Adrenal gland (tissue), 12 donors: ENCODE results near the gene TMIGD2. TPM values are rescaled to one million over a fixed set of nuclear protein-coding genes. Genes with fewer than 3 reads are reported as not detected.

ENCODE experiments used
- DNase-seq, 7 donors: peaks; one replicate each; pipeline ENCODE4 v3.0.0-alpha.2; 2019 to 2020
- H3K27ac ChIP-seq, 5 donors: fragments of 200-600 bp; sonication (generic) in 4 of 5; 1 replicate in 3 of 5; 2 replicates in 2 of 5; pipeline versions ENCODE4 v1.5.1 to v1.8.0; 2016 to 2020; ENCODE audit warnings: mild to moderate bottlenecking in 1 of 5
- H3K27me3 ChIP-seq: fragments of 200-600 bp; 2 replicates; pipeline ENCODE4 v1.8.0; 2021
- H3K36me3 ChIP-seq, 2 donors: fragments of 200-600 bp; replicated peaks in 1 of 2; 1 replicate in 1 of 2; 2 replicates in 1 of 2; pipeline versions ENCODE4 v1.5.1 to v1.8.0; 2018 to 2022
- H3K4me1 ChIP-seq, 2 donors: fragments of 200-600 bp; replicated peaks in 1 of 2; 1 replicate in 1 of 2; 2 replicates in 1 of 2; pipeline versions ENCODE4 v1.5.1 to v1.8.0; 2018 to 2021
- H3K4me3 ChIP-seq, 4 donors: fragments of 200-600 bp; sonication (generic) in 3 of 4; one replicate each; pipeline ENCODE4 v1.5.1; 2016 to 2018
- H3K9me3 ChIP-seq, 3 donors: fragments of 200-600 bp; sonication (generic) in 1 of 3; replicated peaks in 1 of 3; 1 replicate in 2 of 3; 2 replicates in 1 of 3; pipeline versions ENCODE4 v1.5.1 to v1.8.0; 2016 to 2021
- POLR2A ChIP-seq, 2 donors: fragments of 450-650 bp; IDR thresholded peaks; one replicate each; pipeline ENCODE4 v1.6.1; 2017; ENCODE audit warnings: antibody characterized with exemption in 2 of 2, mild to moderate bottlenecking in 2 of 2, moderate library complexity in 1 of 2
- WGBS, 4 donors: extraction: QIAGEN DNeasy Blood & Tissue Kit in 2 of 4; methylation state at CpG; one replicate each; pipeline versions ENCODE4 v1.1.5 to v1.1.7; 2013 to 2017; 5-methylcytosine and 5-hydroxymethylcytosine counted together
- intact Hi-C, 2 donors: fragments of 100-400 bp; cut with DNase I; formaldehyde crosslinking; loops; one replicate each; pipeline versions ENCODE4 v1.14.1 to v1.15.0; 2022 to 2023
- polyA plus RNA-seq, 3 donors: library from polyadenylated mRNA; stranded (reverse); fragments of 200-250 nt in 2 of 3; fragments of 350-450 nt in 1 of 3; fragmentation: Illumina TruSeq in 1 of 3; extraction: RNeasy Lipid Tissue Mini Kit (QIAGEN cat#74804) in 1 of 3; gene quantifications; one replicate each; pipeline ENCODE4 v1.2.3, GENCODE V29; 2013 to 2014
- total RNA-seq, 9 donors: library from RNA; depleted of rRNA in 4 of 9; stranded (reverse); fragments of >200 nt in 4 of 9; fragments of 120-200 nt in 1 of 9; fragmentation: NEBNext Ultra II Directional in 1 of 9; extraction: Animal tissue kit (Norgen Biotek cat#: 25700) in 1 of 9; gene quantifications; one replicate each; pipeline versions ENCODE4 v1.1.0 to v1.2.4, GENCODE V29; 2013 to 2023
- TF ChIP-seq, protein P1 (sequence below), 6 experiments: fragments of 450-650 bp in 4 of 6; fragments of 200-600 bp in 2 of 6; sonication (generic) in 1 of 6; IDR thresholded peaks; 1 replicate in 5 of 6; 2 replicates in 1 of 6; pipeline versions ENCODE4 v1.5.1 to v1.8.0; 2016 to 2021; ENCODE audit warnings: antibody characterized with exemption in 6 of 6, mild to moderate bottlenecking in 2 of 6, moderate library complexity in 1 of 6
- donor health status: healthy with polysubstance abuse.
- donor health status: Bipolar disorder and iron deficiency.
- donor health status: DM: yes; HTN: yes; CAD: no.
- donor health status: DM: no; HTN: no; CAD: no.
- donor health status: DM: no; HTN: no; CAD: no.
- donor health status: DM: yes; HTN: yes; CAD: no.

TMIGD2 gene
- total and polyA plus RNA-seq, 12 donors, result 0.17 to 0.25 (median 0.24) TPM; not detected in 9

- WGBS, 4 donors, result 72 to 89% (median 85%) methylated on average over 6 to 8 of the region's 8 CpGs
- H3K4me1 ChIP-seq, result no peaks in the 10 kb centered on the region
- TF ChIP-seq POLR2A (IDR thresholded peaks at IDR 0.05), result no peak
- TF ChIP-seq, protein P1, sequence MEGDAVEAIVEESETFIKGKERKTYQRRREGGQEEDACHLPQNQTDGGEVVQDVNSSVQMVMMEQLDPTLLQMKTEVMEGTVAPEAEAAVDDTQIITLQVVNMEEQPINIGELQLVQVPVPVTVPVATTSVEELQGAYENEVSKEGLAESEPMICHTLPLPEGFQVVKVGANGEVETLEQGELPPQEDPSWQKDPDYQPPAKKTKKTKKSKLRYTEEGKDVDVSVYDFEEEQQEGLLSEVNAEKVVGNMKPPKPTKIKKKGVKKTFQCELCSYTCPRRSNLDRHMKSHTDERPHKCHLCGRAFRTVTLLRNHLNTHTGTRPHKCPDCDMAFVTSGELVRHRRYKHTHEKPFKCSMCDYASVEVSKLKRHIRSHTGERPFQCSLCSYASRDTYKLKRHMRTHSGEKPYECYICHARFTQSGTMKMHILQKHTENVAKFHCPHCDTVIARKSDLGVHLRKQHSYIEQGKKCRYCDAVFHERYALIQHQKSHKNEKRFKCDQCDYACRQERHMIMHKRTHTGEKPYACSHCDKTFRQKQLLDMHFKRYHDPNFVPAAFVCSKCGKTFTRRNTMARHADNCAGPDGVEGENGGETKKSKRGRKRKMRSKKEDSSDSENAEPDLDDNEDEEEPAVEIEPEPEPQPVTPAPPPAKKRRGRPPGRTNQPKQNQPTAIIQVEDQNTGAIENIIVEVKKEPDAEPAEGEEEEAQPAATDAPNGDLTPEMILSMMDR (IDR thresholded peaks at IDR 0.05), result no peak
- H3K27me3 ChIP-seq, result peaks cover under 1% of the 10 kb centered on the region
- no peak overlapping the region for H3K4me3 ChIP-seq
- H3K9me3 ChIP-seq, result no peaks in the 10 kb centered on the region
- no peak overlapping the region for H3K27ac ChIP-seq
- no peak for DNase-seq
- intact Hi-C loops, result no loop called here
- H3K36me3 ChIP-seq, result no peaks in the 10 kb centered on the region
Observed at GRCh38 chr19:4298810-4299550, 3.2 kb downstream of the TMIGD2 start.

DNA sequence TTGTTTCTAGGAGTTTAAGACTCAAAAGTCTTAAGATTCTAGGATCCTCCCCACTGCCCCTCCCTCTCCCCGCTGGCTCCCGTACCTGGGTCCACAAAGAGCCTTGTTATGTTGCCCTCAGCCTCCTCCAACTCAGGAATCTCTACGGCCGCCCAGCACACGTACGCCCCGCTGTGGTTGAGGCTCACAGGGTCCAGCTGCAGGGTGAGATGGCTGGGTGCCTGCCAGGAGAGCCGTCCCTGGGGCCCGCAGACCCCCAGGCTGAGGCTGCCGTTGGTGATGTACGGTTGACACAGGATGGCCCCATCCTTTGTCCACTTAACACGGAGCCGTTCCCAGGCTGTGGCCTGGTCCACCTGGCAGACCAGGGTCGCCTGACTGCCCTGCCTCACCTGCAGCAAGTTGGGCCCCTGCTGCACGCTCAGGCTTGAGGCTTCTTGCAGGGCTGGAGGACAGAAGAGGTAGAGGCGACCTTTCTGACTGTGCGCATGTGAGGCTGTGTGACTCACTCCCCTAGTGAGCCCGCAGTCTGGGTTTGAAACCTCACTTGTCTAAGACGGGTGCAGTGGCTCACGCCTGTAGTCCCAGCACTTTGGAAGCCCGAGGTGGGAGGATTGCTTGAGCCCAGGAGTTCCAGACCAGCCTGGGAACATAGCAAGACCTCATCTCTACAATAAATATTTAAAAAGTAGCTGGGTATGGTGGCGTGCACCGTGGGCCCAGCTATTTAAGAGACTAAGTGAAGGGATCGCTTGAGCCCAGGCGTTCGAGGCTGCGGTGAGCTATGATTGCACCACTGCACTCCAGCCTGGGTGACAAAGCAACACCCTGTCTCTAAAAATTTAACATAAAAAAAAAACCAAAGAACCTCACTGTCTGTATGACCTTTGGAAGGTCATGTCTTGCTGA, 4.0 kb downstream of the TMIGD2 start:
- intact Hi-C loops, result no loop called here
- no peak for DNase-seq
- no peaks in the 10 kb centered on the region for H3K4me1 ChIP-seq
- H3K4me3 ChIP-seq, result no peak overlapping the region
- TF ChIP-seq POLR2A (IDR thresholded peaks at IDR 0.05), result no peak
- TF ChIP-seq, protein P1 (IDR thresholded peaks at IDR 0.05), result no peak
- H3K9me3 ChIP-seq, result no peaks in the 10 kb centered on the region
- 78 to 85% (median 82%) methylated on average over 18 to 27 of the region's 27 CpGs for WGBS, 4 donors
- H3K36me3 ChIP-seq, result no peaks in the 10 kb centered on the region
- no peaks in the 10 kb centered on the region for H3K27me3 ChIP-seq
- H3K27ac ChIP-seq, result no peak overlapping the region

- H3K9me3 ChIP-seq, result no peaks in the 10 kb centered on the region
- no peak for DNase-seq
- intact Hi-C loops, result no loop called here
- no peak overlapping the region for H3K27ac ChIP-seq
- no peaks in the 10 kb centered on the region for H3K4me1 ChIP-seq
- TF ChIP-seq, protein P1 (IDR thresholded peaks at IDR 0.05), result no peak
- no peak for TF ChIP-seq POLR2A (IDR thresholded peaks at IDR 0.05)
- WGBS, 4 donors, result 50 to 57% (median 53%) methylated on average over 10 to 14 of the region's 14 CpGs
- no peak overlapping the region for H3K4me3 ChIP-seq
- H3K27me3 ChIP-seq, result no peaks in the 10 kb centered on the region
- no peaks in the 10 kb centered on the region for H3K36me3 ChIP-seq
Observed at GRCh38 chr19:4295972-4296771, 6.0 kb downstream of the TMIGD2 start.

- Histone ChIP-seq H3K9me3 (no peaks in the 10 kb centered on the region), H3K27me3 (no peaks in the 10 kb centered on the region), H3K27ac (no peak overlapping the region), H3K36me3 (no peaks in the 10 kb centered on the region), H3K4me3 (no peak overlapping the region), H3K4me1 (no peaks in the 10 kb centered on the region)
- TF ChIP-seq, protein P1 (IDR thresholded peaks at IDR 0.05), result no peak
- no peak for TF ChIP-seq POLR2A (IDR thresholded peaks at IDR 0.05)
- intact Hi-C loops, result no loop called here
- 32 to 56% (median 48%) methylated on average over 8 to 10 of the region's 10 CpGs for WGBS, 4 donors
- DNase-seq, result no peak
Observed at GRCh38 chr19:4294389-4294788, 7.8 kb downstream of the TMIGD2 start.
